DOHH2 (cell line): ENCODE results near the gene CBLB.

Experiments used
- H3F3A ChIP-seq: fragments of 200-600 bp; sonication (generic), shearing (Covaris generic); 2 replicates; pipeline ENCODE4 v1.6.0; 2016; ENCODE audit warnings: antibody characterized with exemption, mild to moderate bottlenecking; ENCODE audit not compliant: control insufficient read depth, insufficient read depth
- H3K27ac ChIP-seq: fragments of 200-600 bp; sonication (generic); 2 replicates; pipeline ENCODE4 v1.5.1; 2014; ENCODE audit warnings: low read depth, mild to moderate bottlenecking, low read length, moderate library complexity
- H3K27me3 ChIP-seq: fragments of 200-600 bp; sonication (generic); 2 replicates; pipeline ENCODE4 v1.6.1; 2014; ENCODE audit warnings: mild to moderate bottlenecking, low read length, mixed read lengths; ENCODE audit not compliant: control insufficient read depth
- H3K36me3 ChIP-seq: fragments of 200-600 bp; sonication (generic); 2 replicates; pipeline ENCODE4 v1.6.1; 2014; ENCODE audit warnings: mild to moderate bottlenecking, low read length, moderate library complexity, mixed read lengths; ENCODE audit not compliant: control insufficient read depth
- H3K4me1 ChIP-seq: fragments of 200-600 bp; sonication (generic); 2 replicates; pipeline ENCODE4 v1.6.1; 2014; ENCODE audit warnings: mild to moderate bottlenecking, low read length, mixed read lengths; ENCODE audit not compliant: control insufficient read depth
- H3K4me2 ChIP-seq: fragments of 200-600 bp; sonication (generic); 2 replicates; pipeline ENCODE4 v1.6.0; 2014; ENCODE audit warnings: mild to moderate bottlenecking, low read length, moderate library complexity
- H3K4me3 ChIP-seq: fragments of 200-600 bp; sonication (generic); 2 replicates; pipeline ENCODE4 v1.5.1; 2014; ENCODE audit warnings: mild to moderate bottlenecking, low read length, mixed read lengths
- H3K79me2 ChIP-seq: fragments of 200-600 bp; sonication (generic); 2 replicates; pipeline ENCODE4 v1.6.1; 2014; ENCODE audit warnings: mild to moderate bottlenecking, low read length, mixed read lengths; ENCODE audit not compliant: control insufficient read depth
- H3K9me2 ChIP-seq: fragments of 200-600 bp; sonication (generic); replicated peaks from 2 replicates; pipeline ENCODE4 v1.6.1; 2014; ENCODE audit warnings: mild to moderate bottlenecking, low read length, mixed read lengths; ENCODE audit not compliant: control insufficient read depth
- H3K9me3 ChIP-seq: fragments of 200-600 bp; sonication (generic); 2 replicates; pipeline ENCODE4 v1.6.1; 2014; ENCODE audit warnings: antibody characterized with exemption, low read length, mixed read lengths; ENCODE audit not compliant: control insufficient read depth, insufficient read depth
- H4K20me1 ChIP-seq: fragments of 200-600 bp; sonication (generic); 2 replicates; pipeline ENCODE4 v1.6.0; 2014; ENCODE audit warnings: low read depth, mild to moderate bottlenecking, antibody characterized with exemption, low read length, moderate library complexity; ENCODE audit not compliant: control insufficient read depth, insufficient read depth
- CTCF ChIP-seq: fragments of 200-600 bp; sonication (generic); IDR thresholded peaks from one replicate; pipeline ENCODE4 v1.5.1; 2014; ENCODE audit warnings: antibody characterized with exemption, mild to moderate bottlenecking, low read depth, low read length; ENCODE audit not compliant: poor library complexity, severe bottlenecking
- EZH2phosphoT487 ChIP-seq: fragments of 200-600 bp; sonication (generic); IDR thresholded peaks from 2 replicates; pipeline ENCODE4 v1.6.1; 2017; ENCODE audit warnings: borderline replicate concordance, mild to moderate bottlenecking, antibody characterized with exemption, low read length, moderate library complexity, mixed read lengths

CBLB gene

GRCh38 chr3:105616374-105617121 lies 252.3 kb downstream of the CBLB start:
- H3K79me2 ChIP-seq: no peaks in the 10 kb centered on the region
- H3F3A ChIP-seq: no peaks in the 10 kb centered on the region
- H3K9me3 ChIP-seq: no peaks in the 10 kb centered on the region
- H3K36me3 ChIP-seq: no peaks in the 10 kb centered on the region
- H3K27ac ChIP-seq: no peak overlapping the region
- no peaks in the 10 kb centered on the region for H3K4me1 ChIP-seq
- H3K4me3 ChIP-seq: no peak overlapping the region
- no peaks in the 10 kb centered on the region for H4K20me1 ChIP-seq
- H3K4me2 ChIP-seq: no peak overlapping the region
- no peak for TF ChIP-seq CTCF
- TF ChIP-seq EZH2phosphoT487: no peak
- no peaks in the 10 kb centered on the region for H3K9me2 ChIP-seq
- no peaks in the 10 kb centered on the region for H3K27me3 ChIP-seq

DNA sequence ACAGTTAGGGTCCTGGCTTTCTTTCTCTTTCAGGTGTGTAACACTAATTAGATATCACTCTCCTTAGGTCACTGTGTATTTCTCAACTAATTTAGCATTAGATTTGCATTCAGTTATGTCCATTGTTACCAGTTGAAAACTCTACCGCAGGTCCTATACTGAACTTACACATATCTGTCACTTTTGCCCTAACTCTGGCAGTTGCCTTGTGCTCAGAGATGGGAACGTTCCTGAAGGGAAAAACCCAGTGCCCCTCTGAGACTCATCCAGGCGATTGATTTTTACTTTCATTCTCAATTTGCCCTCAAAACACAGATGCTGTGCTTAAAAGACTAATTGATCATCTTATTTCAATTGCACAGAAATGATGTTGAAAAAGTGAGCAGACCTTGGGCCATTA lies 253.0 kb downstream of the CBLB start:
- H3K9me3 ChIP-seq: no peaks in the 10 kb centered on the region
- H3K4me1 ChIP-seq: no peaks in the 10 kb centered on the region
- no peak overlapping the region for H3K27ac ChIP-seq
- TF ChIP-seq CTCF (no peak), EZH2phosphoT487 (no peak)
- no peaks in the 10 kb centered on the region for H3K36me3 ChIP-seq
- H3K4me2 ChIP-seq: no peak overlapping the region
- H3K27me3 ChIP-seq: no peaks in the 10 kb centered on the region
- H3F3A ChIP-seq: no peaks in the 10 kb centered on the region
- no peaks in the 10 kb centered on the region for H3K79me2 ChIP-seq
- H3K4me3 ChIP-seq: no peak overlapping the region
- no peaks in the 10 kb centered on the region for H3K9me2 ChIP-seq
- no peaks in the 10 kb centered on the region for H4K20me1 ChIP-seq

- Histone ChIP-seq H3F3A (no peaks in the 10 kb centered on the region), H3K9me2 (no peaks in the 10 kb centered on the region), H4K20me1 (no peaks in the 10 kb centered on the region), H3K4me2 (no peak overlapping the region), H3K4me1 (no peaks in the 10 kb centered on the region), H3K27ac (no peak overlapping the region), H3K27me3 (no peaks in the 10 kb centered on the region), H3K79me2 (no peaks in the 10 kb centered on the region), H3K4me3 (no peak overlapping the region), H3K36me3 (no peaks in the 10 kb centered on the region), H3K9me3 (no peaks in the 10 kb centered on the region)
- TF ChIP-seq EZH2phosphoT487 (no peak), CTCF (no peak)
These were observed 254.4 kb downstream of the CBLB start for GRCh38 chr3:105614288-105615030.
